LNCAP (cell line): Measurements from ENCODE around the gene TJP1.

ENCODE experiments used
- TF ChIP-seq, protein P1 (sequence below): fragments of 450-650 bp; IDR thresholded peaks from 2 replicates; pipeline ENCODE4 v1.5.1; 2017; ENCODE audit warnings: mild to moderate bottlenecking

Gene TJP1

DNA sequence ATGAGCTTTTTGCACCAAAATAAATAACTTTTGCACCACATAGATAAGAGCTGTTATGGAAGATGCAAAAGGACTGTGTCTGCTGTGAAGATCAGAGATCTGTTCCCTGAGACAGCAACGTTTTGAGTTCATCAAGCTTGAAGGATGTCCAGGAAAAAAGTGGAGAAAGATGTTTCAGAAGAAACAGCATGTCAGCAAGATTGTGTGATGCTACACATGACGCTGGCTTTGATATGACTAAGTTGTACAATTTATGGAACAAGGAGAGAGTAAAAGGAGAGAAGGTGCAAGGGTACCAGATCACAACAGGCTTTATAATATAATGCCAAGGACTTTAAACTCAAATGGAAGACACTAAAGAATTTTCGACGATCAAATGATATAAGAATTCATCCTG is 16.6 kb downstream of the TJP1 start:
- TF ChIP-seq, protein P1, sequence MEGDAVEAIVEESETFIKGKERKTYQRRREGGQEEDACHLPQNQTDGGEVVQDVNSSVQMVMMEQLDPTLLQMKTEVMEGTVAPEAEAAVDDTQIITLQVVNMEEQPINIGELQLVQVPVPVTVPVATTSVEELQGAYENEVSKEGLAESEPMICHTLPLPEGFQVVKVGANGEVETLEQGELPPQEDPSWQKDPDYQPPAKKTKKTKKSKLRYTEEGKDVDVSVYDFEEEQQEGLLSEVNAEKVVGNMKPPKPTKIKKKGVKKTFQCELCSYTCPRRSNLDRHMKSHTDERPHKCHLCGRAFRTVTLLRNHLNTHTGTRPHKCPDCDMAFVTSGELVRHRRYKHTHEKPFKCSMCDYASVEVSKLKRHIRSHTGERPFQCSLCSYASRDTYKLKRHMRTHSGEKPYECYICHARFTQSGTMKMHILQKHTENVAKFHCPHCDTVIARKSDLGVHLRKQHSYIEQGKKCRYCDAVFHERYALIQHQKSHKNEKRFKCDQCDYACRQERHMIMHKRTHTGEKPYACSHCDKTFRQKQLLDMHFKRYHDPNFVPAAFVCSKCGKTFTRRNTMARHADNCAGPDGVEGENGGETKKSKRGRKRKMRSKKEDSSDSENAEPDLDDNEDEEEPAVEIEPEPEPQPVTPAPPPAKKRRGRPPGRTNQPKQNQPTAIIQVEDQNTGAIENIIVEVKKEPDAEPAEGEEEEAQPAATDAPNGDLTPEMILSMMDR: no peak

DNA sequence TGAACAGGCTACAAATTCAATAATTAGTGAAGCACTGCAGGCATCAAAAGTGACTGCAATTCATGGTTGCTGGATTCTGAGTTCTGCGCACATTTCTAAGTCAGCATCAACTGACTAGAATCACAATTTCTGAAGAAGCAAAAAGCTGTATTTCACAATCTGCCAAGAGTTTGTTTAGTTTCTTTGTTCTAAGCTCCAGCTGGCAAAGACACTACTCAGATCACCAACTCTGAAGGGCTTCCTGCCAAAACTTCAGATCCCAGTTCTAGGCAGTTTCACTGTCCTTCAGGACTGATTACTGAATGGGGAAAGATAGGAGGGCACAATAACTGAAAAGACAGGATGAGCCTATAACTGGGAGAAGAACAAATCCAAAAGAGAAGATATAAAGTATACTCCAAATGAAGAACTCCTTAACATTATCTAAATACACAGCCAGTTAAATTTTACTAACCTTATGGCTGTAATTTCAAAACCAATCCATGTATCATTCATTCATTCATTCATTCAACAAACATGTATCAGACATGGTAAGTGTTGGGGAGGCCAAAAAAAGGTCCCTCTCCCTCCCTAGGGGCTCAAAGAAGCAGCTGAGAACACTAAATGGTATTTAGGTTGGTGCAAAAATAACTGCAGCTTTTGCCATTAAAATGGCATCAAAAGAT is 17.1 kb downstream of the TJP1 start:
- TF ChIP-seq, protein P1: no peak

DNA sequence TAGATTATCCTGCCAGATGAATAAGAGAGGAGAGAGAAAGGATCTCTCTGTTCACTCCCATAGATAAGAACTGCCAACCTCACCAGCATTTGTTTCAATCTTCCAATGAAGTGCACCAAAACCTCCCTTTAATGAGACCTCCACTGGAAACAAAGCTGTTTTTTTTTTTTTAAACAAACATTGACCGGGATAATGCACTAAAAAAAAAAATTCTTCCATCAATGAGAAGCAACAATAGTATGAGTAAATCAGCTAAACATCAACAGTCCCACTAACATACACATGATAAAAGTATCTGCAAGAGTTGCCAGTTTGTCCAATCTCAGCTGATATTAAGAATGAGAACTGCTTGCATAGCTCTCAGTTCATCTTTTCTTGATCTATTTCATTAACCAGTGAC is 19.9 kb downstream of the TJP1 start:
- TF ChIP-seq, protein P1: no peak

DNA sequence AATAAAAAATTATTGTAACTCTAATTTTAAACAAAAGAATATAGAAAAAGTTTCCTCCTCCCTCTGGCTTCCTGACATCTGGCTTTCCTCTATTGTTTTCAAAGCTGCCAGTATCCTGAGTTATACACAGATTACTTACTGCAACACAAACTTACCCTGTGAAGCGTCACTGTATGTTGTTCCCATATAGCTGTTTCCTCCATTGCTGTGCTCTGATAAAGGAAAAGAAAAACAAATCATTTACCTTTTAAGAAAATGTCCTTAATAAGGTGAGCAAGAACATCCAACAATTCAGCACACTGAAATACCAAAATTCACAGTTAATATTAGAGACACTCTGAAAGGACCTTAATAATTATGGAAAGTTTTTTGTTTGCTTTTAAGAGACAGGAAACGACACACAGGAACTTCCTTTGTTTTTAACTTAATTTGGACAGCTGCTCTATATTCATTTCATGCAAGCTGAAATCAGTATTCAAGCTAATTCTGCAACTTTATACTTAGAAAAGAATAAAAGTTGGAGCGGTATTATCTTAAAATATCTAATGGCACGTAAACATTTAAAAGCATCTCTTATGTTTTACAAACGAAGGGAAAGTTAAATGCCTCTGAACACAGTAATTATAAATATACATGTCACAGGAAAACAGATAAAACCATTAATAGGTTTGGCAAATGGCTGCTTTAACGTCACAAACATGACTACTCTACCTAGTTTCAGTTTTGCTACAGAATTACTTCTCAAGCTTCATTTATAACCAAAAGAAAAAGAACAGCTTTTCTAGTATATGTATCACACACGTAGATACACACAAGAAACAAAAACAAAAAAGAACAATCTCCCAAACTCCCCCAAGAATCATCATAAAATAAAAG is 21.5 kb downstream of the TJP1 start:
- TF ChIP-seq, protein P1: no peak

DNA sequence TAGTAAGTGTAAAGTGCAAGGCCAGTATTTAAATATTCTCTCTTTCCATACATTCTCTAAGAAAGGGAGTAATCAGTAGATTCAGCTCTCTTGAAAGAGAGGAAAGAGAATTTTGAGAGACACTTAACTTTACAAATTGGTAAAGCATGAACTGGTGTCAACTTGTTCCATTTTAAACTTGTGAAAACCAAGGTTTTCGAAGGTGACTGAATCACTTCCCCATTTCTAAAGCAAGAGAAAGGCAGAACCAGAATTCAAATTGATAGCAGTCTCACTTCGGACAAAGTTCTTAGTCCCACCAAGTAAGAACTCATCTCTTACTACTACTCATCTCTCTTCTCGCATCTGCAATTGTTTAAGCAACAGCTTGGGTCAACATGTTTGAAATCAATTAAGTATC is 22.4 kb downstream of the TJP1 start:
- TF ChIP-seq, protein P1: no peak

DNA sequence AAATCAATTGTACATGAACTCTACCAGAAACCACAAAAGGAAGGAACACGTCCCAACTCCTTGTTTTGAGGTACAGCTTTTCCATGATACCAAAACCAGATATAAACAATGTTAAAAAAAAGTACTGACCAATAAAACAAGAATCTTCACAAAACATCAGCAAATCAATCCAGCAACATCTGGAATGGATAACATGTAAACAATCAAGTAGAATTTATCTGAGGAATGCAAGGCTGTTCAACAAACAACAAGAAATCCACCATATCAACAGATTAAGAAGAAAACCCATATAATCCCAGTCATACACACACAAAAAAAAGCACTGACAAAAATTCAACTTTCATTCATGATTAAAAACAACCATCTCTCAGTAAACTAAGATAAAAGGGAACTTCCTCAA is 26.7 kb downstream of the TJP1 start:
- TF ChIP-seq, protein P1: no peak

DNA sequence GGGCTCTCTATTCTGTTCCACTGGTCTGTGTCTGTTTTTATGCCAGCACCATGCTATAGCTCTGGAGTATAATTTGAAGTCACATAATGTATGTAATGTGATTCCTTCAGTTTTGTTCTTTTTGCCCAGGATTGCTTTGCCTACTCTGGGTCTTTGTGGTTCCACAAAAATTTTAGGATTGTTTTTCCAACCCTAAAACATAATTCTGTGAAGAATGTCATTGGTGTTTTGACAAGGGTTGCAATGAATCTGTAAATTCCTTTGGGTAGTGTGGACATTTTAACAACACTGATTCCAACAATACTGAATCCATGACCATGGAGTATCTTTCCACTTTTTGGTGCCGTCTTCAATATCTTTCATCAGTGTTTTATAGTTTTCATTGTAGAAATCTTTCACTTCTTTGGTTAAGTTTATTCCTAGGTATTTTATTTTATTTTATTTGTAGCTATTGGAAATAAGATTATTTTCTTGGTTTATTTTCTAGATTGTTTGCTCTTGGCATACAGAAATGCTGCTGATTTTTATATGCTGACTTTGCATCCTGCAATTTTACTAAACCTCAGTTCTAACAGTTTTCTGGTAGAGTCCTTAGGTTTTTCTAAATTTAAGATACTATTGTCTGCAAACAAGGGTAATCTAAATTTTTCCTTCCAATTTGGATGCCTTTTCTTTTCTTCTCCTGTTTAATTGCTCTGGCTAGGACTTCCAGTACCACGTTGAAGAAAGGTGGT is 29.7 kb downstream of the TJP1 start:
- TF ChIP-seq, protein P1: no peak
